ENCODE data around the gene SNED1. TPM values are rescaled to one million over a fixed set of nuclear protein-coding genes. Genes with fewer than 3 reads are reported as not detected.

The SNED1 gene
- total RNA-seq, 1 donor from 2014 or later: 0.26 TPM

- H3K36me3 ChIP-seq (ENCODE audit: control insufficient read depth, insufficient read depth, low read length): no peaks in the 10 kb centered on the region
- no peak overlapping the region for H3K4me3 ChIP-seq (ENCODE audit: low read depth, low read length)
- FAIRE-seq: no peak
- H3K27me3 ChIP-seq (ENCODE audit: control insufficient read depth, insufficient read depth, low read length): peaks cover 4% of the 10 kb centered on the region
- no peak for DNase-seq (ENCODE audit: low read depth)
- TF ChIP-seq, protein P1, sequence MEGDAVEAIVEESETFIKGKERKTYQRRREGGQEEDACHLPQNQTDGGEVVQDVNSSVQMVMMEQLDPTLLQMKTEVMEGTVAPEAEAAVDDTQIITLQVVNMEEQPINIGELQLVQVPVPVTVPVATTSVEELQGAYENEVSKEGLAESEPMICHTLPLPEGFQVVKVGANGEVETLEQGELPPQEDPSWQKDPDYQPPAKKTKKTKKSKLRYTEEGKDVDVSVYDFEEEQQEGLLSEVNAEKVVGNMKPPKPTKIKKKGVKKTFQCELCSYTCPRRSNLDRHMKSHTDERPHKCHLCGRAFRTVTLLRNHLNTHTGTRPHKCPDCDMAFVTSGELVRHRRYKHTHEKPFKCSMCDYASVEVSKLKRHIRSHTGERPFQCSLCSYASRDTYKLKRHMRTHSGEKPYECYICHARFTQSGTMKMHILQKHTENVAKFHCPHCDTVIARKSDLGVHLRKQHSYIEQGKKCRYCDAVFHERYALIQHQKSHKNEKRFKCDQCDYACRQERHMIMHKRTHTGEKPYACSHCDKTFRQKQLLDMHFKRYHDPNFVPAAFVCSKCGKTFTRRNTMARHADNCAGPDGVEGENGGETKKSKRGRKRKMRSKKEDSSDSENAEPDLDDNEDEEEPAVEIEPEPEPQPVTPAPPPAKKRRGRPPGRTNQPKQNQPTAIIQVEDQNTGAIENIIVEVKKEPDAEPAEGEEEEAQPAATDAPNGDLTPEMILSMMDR (IDR thresholded peaks at IDR 0.05; ENCODE audit: insufficient read depth, low read length, severe bottlenecking): no peak
These were observed 8.0 kb downstream of the SNED1 start for GRCh38 chr2:241006412-241006811.

DNA sequence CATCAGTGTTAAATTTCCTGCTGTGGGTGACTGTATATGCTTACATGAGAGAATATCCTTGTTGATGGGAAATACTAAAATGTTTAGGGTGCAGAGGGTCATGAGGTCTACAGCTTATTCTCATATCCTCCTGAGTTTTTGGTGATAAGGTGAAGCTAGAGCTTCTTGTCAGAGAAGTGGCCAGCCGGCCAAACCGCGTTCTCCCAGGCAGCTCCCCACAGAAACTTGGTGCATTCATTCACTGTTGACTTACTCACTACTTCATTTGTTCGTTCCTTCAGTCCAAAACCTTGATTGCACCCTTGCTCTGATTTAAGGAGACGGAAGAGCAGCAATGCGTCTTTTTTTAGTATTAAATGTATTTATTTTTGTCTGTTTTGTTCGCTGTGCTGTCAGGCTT, 8.7 kb downstream of the SNED1 start:
- Histone ChIP-seq H3K27me3 (ENCODE audit: control insufficient read depth, insufficient read depth, low read length) (peaks cover 4% of the 10 kb centered on the region), H3K4me3 (ENCODE audit: low read depth, low read length) (no peak overlapping the region), H3K36me3 (ENCODE audit: control insufficient read depth, insufficient read depth, low read length) (no peaks in the 10 kb centered on the region)
- TF ChIP-seq, protein P1 (IDR thresholded peaks at IDR 0.05; ENCODE audit: insufficient read depth, low read length, severe bottlenecking): no peak
- no peak for FAIRE-seq
- no peak for DNase-seq (ENCODE audit: low read depth)

DNA sequence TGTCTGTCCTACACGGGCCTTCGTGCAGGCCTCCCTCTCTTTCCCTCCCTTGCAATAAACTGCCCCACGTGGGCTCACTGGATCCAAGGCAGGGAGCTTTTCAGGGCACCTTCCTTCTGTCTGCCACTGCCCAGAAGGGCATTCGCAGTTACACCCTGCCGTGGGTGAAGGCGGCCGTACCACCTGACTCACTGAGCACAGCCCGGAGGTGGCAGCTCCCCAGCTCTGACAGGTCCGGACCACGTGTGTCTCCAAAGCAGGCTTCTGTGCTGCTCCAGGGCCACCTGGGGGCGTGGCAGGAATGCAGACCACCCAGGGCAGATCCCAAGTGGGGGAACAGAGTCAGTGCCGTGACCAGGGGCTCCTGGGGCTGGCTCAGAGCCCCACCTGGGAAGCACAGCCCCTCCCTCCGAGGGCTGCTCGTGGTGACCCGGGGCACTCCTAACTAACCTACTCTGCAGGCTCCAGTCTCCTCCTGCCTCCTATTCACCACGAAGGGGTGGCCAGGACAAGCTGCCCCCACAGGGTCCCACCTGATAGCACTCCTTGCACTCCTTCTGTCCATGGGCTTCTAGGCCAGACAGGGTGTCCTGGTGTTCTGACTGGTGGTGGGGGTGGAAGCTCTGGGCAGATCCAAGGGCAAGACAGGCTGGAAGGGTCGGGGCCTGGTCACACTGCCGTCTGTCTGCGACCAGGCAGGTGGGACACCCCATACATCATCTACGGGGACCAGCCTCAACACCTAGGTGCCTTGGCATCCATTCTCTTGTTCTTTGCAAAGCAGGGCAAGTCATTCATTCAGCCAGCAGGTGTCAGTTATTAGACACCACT, 9.7 kb downstream of the SNED1 start:
- Histone ChIP-seq H3K4me3 (ENCODE audit: low read depth, low read length) (no peak overlapping the region), H3K27me3 (ENCODE audit: control insufficient read depth, insufficient read depth, low read length) (peaks cover 4% of the 10 kb centered on the region), H3K36me3 (ENCODE audit: control insufficient read depth, insufficient read depth, low read length) (no peaks in the 10 kb centered on the region)
- no peak for FAIRE-seq
- no peak for DNase-seq (ENCODE audit: low read depth)
- TF ChIP-seq, protein P1 (IDR thresholded peaks at IDR 0.05; ENCODE audit: insufficient read depth, low read length, severe bottlenecking): no peak

- FAIRE-seq (no peak), DNase-seq (ENCODE audit: low read depth) (no peak)
- no peak overlapping the region for H3K4me3 ChIP-seq (ENCODE audit: low read depth, low read length)
- H3K27me3 ChIP-seq (ENCODE audit: control insufficient read depth, insufficient read depth, low read length): peaks cover 4% of the 10 kb centered on the region
- H3K36me3 ChIP-seq (ENCODE audit: control insufficient read depth, insufficient read depth, low read length): no peaks in the 10 kb centered on the region
- TF ChIP-seq, protein P1 (IDR thresholded peaks at IDR 0.05; ENCODE audit: insufficient read depth, low read length, severe bottlenecking): no peak
These were observed 10.3 kb downstream of the SNED1 start for GRCh38 chr2:241008711-241009121.

DNA sequence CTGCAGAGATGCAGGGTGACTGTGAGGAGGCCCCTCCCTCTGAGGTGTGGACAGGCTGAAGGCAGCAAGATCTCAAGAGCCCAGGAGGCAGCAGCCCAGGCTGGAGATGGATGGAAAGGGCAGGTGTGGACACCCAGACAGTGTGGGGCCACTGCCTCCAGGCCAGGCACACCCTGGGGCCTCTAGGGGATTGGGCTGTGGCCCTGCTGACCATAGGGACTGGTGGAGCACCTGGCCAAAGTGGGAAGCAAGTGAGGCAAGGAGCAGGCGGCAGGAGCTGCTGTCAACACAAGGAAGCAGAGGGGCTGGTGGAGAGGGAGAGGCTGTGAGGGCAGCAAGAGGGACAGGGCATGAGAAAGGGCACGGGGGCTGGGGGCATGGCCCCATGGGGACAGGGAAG, 10.8 kb downstream of the SNED1 start:
- Histone ChIP-seq H3K27me3 (ENCODE audit: control insufficient read depth, insufficient read depth, low read length) (peaks cover 4% of the 10 kb centered on the region), H3K4me3 (ENCODE audit: low read depth, low read length) (no peak overlapping the region), H3K36me3 (ENCODE audit: control insufficient read depth, insufficient read depth, low read length) (no peaks in the 10 kb centered on the region)
- DNase-seq (ENCODE audit: low read depth): no peak
- TF ChIP-seq, protein P1 (IDR thresholded peaks at IDR 0.05; ENCODE audit: insufficient read depth, low read length, severe bottlenecking): no peak
- FAIRE-seq: no peak
